Pancreas (tissue), 10 donors: ENCODE measurements around the gene KIZ. TPM values are rescaled to one million over a fixed set of nuclear protein-coding genes. Genes with fewer than 3 reads are reported as not detected.

Source experiments
- ATAC-seq, 4 donors: fragments of 200-7000 bp; cut with Tn5 transposase; one replicate each; pipeline versions ENCODE4 v1.8.0 to v1.9.1; 2020; ENCODE audit warnings: mild to moderate bottlenecking in 4 of 4, moderate library complexity in 4 of 4
- DNase-seq, 6 donors: peaks; one replicate each; pipeline ENCODE4 v3.0.0-alpha.2; 2020
- FAIRE-seq: peaks from 2 replicates; lab custom pipeline; 2012; peaks lifted over from hg19 to GRCh38; lab: Jason Lieb, UNC
- H3K27ac ChIP-seq, 4 donors: fragments of 200-600 bp; sonication (generic); 1 replicate in 3 of 4; 2 replicates in 1 of 4; pipeline versions ENCODE4 v1.5.0 to v1.8.0; 2020
- H3K27me3 ChIP-seq, 4 donors: fragments of 200-600 bp; one replicate each; pipeline ENCODE4 v1.8.0; 2021
- H3K36me3 ChIP-seq, 3 donors: fragments of 200-600 bp; sonication (generic) in 1 of 3; one replicate each; pipeline versions ENCODE4 v1.5.0 to v1.8.0; 2020 to 2021
- H3K4me1 ChIP-seq, 3 donors: fragments of 200-600 bp; one replicate each; pipeline ENCODE4 v1.8.0; 2021
- H3K4me3 ChIP-seq, 4 donors: fragments of 200-600 bp; sonication (generic) in 2 of 4; one replicate each; pipeline versions ENCODE4 v1.5.0 to v1.8.0; 2020 to 2021
- H3K9me3 ChIP-seq, 4 donors: fragments of 200-600 bp; one replicate each; pipeline ENCODE4 v1.8.0; 2021
- CTCF ChIP-seq, 4 donors: fragments of 200-600 bp; sonication (generic) in 3 of 4; IDR thresholded peaks; one replicate each; pipeline versions ENCODE4 v1.5.0 to v1.8.0; 2021; ENCODE audit warnings: antibody characterized with exemption in 4 of 4
- WGBS, 2 donors: extraction: QIAGEN DNeasy Blood & Tissue Kit; methylation state at CpG; one replicate each; pipeline ENCODE4 v1.1.7; 2013; 5-methylcytosine and 5-hydroxymethylcytosine counted together
- intact Hi-C, 3 donors: fragments of 100-400 bp; cut with DNase I; formaldehyde crosslinking; loops; one replicate each; pipeline versions ENCODE4 v1.11.1 to v1.14.2; 2022
- polyA plus RNA-seq, 2 donors: library from polyadenylated mRNA; stranded (reverse); fragments of 200-250 nt; gene quantifications; one replicate each; pipeline ENCODE4 v1.2.3, GENCODE V29; 2013
- total RNA-seq, 6 donors: library from RNA; stranded (reverse); fragmentation: NEBNext Ultra II Directional in 4 of 6; extraction: Animal tissue kit (Norgen Biotek cat#: 25700) in 4 of 6; gene quantifications; one replicate each; pipeline versions ENCODE4 v1.2.1 to v1.2.4, GENCODE V29; 2021 to 2023
- donor health status: healthy with polysubstance abuse.
- donor health status: DM: no; HTN: no; CAD: no; lungs with moderate emphysema.
- donor health status: DM: no; HTN: no; CAD: no.
- donor health status: control.
- donor health status: control.
- donor health status: Bipolar disorder and iron deficiency.
- donor health status: DM: yes; HTN: yes; CAD: no.
- donor health status: DM: no; HTN: no; CAD: no.
- donor health status: DM: no; HTN: no; CAD: no.
- donor health status: DM: yes; HTN: yes; CAD: no.

Gene KIZ
- total and polyA plus RNA-seq, 8 donors, result 8.5 to 28.7 (median 19.2) TPM

- Histone ChIP-seq H3K36me3 (no peaks in the 10 kb centered on the region), H3K4me1 (no peaks in the 10 kb centered on the region), H3K9me3 (no peaks in the 10 kb centered on the region), H3K27me3 (no peaks in the 10 kb centered on the region), H3K27ac (no peak overlapping the region), H3K4me3 (no peak overlapping the region)
- no peak for ATAC-seq
- intact Hi-C loops, result no loop called here
- WGBS, 2 donors, result 60 to 64% methylated on average over 4 of the region's 4 CpGs
- FAIRE-seq, result no peak
- TF ChIP-seq CTCF (IDR thresholded peaks at IDR 0.05), result no peak
- DNase-seq, result no peak
Measured at GRCh38 chr20:21286775-21287174, 160.9 kb downstream of the KIZ start.

- H3K27ac ChIP-seq, result no peak overlapping the region
- no peaks in the 10 kb centered on the region for H3K36me3 ChIP-seq
- ATAC-seq, result no peak
- FAIRE-seq, result no peak
- no peak for TF ChIP-seq CTCF (IDR thresholded peaks at IDR 0.05)
- no peaks in the 10 kb centered on the region for H3K9me3 ChIP-seq
- no peak for DNase-seq
- 47 to 51% methylated on average over 14 of the region's 14 CpGs for WGBS, 2 donors
- no peak overlapping the region for H3K4me3 ChIP-seq
- no peaks in the 10 kb centered on the region for H3K27me3 ChIP-seq
- no peaks in the 10 kb centered on the region for H3K4me1 ChIP-seq
- intact Hi-C loops, result no loop called here
Measured at GRCh38 chr20:21288587-21289370, 162.9 kb downstream of the KIZ start.

- no peak overlapping the region for H3K27ac ChIP-seq
- no peak for FAIRE-seq
- no peak for ATAC-seq
- intact Hi-C loops, result no loop called here
- no peak for DNase-seq
- no peaks in the 10 kb centered on the region for H3K4me1 ChIP-seq
- H3K36me3 ChIP-seq, result no peaks in the 10 kb centered on the region
- WGBS, 2 donors, result 14 to 33% methylated on average over 2 of the region's 2 CpGs
- no peak overlapping the region for H3K4me3 ChIP-seq
- H3K27me3 ChIP-seq, result no peaks in the 10 kb centered on the region
- no peaks in the 10 kb centered on the region for H3K9me3 ChIP-seq
- no peak for TF ChIP-seq CTCF (IDR thresholded peaks at IDR 0.05)
Measured at GRCh38 chr20:21289651-21290050, 163.8 kb downstream of the KIZ start.

- intact Hi-C loops, result no loop called here
- DNase-seq, result no peak
- no peak for ATAC-seq
- H3K9me3 ChIP-seq, result no peaks in the 10 kb centered on the region
- H3K27ac ChIP-seq, result no peak overlapping the region
- 68 to 88% methylated on average over 2 of the region's 2 CpGs for WGBS, 2 donors
- TF ChIP-seq CTCF (IDR thresholded peaks at IDR 0.05), result no peak
- H3K36me3 ChIP-seq, result no peaks in the 10 kb centered on the region
- no peak for FAIRE-seq
- H3K4me3 ChIP-seq, result no peak overlapping the region
- no peaks in the 10 kb centered on the region for H3K27me3 ChIP-seq
- H3K4me1 ChIP-seq, result no peaks in the 10 kb centered on the region
Measured at GRCh38 chr20:21291026-21291425, 165.1 kb downstream of the KIZ start.

- no peak for TF ChIP-seq CTCF (IDR thresholded peaks at IDR 0.05)
- H3K36me3 ChIP-seq, result no peaks in the 10 kb centered on the region
- no peak for ATAC-seq
- H3K4me3 ChIP-seq, result no peak overlapping the region
- WGBS, 2 donors, result 43 to 54% methylated on average over 5 of the region's 5 CpGs
- DNase-seq, result no peak
- H3K4me1 ChIP-seq, result no peaks in the 10 kb centered on the region
- intact Hi-C loops, result no loop called here
- no peak overlapping the region for H3K27ac ChIP-seq
- FAIRE-seq, result no peak
- no peaks in the 10 kb centered on the region for H3K27me3 ChIP-seq
- H3K9me3 ChIP-seq, result no peaks in the 10 kb centered on the region
Measured at GRCh38 chr20:21294755-21295154, 168.9 kb downstream of the KIZ start.
